ENCODE results near the gene CCR5.

Gene CCR5

DNA sequence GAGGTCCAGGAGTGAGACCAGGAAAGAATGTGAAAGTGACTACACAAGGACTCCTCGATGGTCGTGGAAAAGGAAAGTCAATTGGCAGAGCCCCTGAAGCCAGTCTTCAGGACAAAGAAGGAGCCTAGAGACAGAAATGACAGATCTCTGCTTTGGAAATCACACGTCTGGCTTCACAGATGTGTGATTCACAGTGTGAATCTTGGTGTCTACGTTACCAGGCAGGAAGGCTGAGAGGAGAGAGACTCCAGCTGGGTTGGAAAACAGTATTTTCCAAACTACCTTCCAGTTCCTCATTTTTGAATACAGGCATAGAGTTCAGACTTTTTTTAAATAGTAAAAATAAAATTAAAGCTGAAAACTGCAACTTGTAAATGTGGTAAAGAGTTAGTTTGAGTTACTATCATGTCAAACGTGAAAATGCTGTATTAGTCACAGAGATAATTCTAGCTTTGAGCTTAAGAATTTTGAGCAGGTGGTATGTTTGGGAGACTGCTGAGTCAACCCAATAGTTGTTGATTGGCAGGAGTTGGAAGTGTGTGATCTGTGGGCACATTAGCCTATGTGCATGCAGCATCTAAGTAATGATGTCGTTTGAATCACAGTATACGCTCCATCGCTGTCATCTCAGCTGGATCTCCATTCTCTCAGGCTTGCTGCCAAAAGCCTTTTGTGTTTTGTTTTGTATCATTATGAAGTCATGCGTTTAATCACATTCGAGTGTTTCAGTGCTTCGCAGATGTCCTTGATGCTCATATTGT, 10.8 kb upstream of the CCR5 start:
- no peak for DNase-seq

DNA sequence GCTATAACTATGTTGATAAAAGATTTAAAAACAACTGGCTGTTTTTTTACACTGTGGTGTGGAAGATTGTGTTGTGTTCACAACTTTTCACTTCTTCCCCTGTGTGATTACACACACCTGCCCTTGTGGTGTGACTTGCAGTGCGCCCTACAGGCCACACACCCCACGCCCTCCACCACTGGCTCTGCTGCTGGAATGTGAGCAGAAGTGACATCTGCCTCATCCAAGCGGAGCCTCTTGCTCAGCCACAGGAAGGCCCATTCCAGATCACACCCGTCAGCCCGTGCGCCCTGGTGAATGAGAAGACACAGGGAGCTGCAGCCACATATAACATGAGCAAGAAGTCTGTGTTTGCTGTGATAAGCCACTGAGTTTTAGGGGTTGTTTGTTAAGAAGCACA, 9.8 kb upstream of the CCR5 start:
- no peak for DNase-seq

DNA sequence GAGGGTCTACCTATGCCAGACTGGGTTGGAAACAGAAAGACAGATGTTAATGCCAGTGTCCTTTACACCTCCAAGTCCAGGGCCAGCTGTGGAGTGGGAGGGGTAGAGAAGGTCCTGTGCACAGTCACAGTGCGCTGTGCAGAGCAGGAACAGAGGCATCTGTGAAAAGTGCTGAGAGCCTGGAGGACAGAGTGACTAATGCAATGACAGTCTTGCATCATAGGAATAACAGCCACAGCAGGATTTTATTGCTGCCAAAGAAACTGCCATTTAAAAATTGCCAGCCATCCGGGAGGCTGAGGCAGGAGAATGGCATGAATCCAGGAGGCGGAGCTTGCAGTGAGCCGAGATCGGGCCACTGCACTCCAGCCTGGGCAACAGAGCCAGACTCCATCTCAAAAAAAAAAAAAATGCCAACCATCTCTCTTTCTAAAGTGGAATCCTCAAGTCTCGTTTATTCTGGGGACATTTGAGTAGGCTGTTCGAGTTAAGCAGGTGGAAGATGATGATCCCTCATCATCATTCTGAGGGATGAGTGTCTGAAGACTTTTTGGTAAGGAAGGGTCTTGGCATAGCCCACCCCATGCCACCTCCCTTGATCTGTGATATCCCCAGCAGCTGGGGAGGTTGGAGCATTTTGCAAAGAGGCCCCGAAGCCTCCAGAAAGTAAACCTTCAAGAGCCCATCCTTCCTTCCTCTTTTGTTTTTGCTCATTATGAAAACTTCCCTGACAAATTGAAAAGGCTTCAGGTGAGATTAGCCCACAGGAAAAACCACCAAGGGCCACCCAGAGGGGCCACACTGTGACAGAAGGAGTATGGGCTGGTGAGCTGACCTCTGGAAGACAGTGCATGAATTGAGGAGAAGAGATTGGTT, 9.1 kb upstream of the CCR5 start:
- no peak for DNase-seq

DNA sequence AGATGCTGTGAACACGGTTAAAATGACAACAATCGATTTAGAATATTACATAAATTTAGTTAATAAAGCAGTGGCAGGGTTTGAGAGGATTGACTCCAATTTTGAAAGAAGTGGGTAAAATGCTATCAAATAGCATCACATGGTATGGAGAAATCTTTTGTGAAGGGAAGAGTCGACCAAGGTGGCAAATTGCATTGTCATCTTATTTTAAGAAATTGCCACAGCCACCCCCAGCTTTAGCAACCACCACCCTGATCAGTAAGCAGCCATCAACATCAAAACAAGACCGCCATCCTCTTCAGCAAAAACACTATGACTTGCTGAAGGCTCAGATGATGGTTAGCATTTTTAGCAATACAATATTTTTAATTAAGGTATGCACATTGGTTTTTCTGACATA, 5.7 kb upstream of the CCR5 start:
- no peak for DNase-seq

DNA sequence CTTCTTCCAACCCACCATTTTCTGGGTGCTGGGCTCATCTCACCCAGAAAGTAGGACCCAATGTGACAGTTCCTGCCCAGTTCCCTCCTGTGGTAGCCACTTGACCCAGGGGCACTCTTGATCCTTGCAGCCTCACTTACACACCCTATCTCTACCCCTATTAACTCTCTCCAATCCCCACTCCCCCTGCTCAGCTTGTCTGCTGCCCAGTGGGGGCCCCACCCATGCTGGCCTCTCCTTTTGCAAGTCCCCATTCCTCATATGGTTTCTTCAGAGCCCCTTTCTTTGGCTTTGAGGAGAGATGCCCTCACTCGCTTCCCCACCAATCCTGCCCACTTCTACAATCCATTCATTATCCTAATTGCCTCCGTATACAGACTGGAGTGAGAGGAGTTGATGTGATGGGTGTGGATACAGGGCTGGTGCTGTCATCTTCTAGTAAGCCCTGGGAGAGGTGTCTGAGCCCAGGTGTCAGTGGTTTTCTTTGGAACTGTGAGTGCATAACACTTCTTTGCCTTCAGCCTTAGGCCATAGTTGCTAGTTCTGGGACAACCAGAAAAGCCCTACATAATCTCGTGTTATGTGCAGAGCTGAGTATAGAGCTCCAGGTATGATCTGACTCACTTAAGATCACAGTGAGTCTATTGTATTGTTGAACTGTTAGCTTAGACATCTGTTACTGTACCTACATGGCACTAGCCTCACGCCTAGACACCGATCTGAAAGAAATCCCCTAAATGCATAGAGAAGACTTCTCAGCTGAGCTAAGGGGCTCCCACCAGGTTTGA, 4.8 kb upstream of the CCR5 start:
- DNase-seq: no peak

DNA sequence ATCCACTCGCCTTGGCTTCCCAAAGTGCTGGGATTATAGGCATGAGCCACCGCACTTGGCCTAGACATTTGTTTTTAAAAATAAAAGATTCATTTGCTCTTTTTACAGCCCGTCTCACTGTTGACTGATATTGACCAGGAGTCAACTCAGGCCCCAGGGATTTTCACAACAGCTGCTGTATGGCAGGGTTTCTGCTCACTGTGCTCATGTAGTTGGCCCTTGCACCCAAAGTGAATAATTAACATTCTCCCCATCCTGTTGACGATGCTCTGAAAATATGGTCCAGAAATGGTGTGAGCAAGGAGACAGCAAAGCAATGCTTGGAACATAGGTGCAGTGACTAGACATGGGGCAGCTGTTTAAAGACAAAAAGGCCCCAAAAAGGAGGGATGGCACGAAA, 2.9 kb upstream of the CCR5 start:
- DNase-seq: no peak

DNA sequence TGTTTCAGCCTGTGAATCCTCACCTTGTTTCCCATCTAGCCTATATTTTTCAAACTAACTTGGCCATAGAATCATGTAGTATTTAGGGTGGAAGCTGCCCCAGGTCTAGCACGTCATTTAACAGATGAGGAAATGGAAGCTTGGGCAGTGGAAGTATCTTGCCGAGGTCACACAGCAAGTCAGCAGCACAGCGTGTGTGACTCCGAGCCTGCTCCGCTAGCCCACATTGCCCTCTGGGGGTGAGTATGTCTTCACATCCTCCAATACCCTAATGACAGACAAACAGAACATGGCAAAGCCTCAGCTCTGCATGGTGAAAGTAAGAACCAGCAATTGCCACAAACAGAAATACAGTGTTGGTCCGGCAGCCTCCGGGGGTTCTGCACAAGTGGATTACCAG, 2.2 kb upstream of the CCR5 start:
- DNase-seq: no peak

DNA sequence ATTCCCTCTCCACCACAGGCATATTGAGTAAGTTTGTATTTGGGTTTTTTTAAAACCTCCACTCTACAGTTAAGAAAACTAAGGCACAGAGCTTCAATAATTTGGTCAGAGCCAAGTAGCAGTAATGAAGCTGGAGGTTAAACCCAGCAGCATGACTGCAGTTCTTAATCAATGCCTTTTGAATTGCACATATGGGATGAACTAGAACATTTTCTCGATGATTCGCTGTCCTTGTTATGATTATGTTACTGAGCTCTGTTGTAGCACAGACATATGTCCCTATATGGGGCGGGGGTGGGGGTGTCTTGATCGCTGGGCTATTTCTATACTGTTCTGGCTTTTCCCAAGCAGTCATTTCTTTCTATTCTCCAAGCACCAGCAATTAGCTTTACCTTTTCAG, 1.6 kb upstream of the CCR5 start:
- DNase-seq: no peak

DNA sequence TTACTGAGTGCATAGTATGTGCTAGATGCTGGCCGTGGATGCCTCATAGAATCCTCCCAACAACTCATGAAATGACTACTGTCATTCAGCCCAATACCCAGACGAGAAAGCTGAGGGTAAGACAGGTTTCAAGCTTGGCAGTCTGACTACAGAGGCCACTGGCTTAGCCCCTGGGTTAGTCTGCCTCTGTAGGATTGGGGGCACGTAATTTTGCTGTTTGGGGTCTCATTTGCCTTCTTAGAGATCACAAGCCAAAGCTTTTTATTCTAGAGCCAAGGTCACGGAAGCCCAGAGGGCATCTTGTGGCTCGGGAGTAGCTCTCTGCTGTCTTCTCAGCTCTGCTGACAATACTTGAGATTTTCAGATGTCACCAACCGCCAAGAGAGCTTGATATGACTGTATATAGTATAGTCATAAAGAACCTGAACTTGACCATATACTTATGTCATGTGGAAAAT, 1.0 kb upstream of the CCR5 start:
- no peak for DNase-seq

DNA sequence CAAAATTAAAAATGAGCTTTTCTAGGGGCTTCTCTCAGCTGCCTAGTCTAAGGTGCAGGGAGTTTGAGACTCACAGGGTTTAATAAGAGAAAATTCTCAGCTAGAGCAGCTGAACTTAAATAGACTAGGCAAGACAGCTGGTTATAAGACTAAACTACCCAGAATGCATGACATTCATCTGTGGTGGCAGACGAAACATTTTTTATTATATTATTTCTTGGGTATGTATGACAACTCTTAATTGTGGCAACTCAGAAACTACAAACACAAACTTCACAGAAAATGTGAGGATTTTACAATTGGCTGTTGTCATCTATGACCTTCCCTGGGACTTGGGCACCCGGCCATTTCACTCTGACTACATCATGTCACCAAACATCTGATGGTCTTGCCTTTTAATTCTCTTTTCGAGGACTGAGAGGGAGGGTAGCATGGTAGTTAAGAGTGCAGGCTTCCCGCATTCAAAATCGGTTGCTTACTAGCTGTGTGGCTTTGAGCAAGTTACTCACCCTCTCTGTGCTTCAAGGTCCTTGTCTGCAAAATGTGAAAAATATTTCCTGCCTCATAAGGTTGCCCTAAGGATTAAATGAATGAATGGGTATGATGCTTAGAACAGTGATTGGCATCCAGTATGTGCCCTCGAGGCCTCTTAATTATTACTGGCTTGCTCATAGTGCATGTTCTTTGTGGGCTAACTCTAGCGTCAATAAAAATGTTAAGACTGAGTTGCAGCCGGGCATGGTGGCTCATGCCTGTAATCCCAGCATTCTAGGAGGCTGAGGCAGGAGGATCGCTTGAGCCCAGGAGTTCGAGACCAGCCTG, 984 bp downstream of the CCR5 start:
- DNase-seq: no peak

DNA sequence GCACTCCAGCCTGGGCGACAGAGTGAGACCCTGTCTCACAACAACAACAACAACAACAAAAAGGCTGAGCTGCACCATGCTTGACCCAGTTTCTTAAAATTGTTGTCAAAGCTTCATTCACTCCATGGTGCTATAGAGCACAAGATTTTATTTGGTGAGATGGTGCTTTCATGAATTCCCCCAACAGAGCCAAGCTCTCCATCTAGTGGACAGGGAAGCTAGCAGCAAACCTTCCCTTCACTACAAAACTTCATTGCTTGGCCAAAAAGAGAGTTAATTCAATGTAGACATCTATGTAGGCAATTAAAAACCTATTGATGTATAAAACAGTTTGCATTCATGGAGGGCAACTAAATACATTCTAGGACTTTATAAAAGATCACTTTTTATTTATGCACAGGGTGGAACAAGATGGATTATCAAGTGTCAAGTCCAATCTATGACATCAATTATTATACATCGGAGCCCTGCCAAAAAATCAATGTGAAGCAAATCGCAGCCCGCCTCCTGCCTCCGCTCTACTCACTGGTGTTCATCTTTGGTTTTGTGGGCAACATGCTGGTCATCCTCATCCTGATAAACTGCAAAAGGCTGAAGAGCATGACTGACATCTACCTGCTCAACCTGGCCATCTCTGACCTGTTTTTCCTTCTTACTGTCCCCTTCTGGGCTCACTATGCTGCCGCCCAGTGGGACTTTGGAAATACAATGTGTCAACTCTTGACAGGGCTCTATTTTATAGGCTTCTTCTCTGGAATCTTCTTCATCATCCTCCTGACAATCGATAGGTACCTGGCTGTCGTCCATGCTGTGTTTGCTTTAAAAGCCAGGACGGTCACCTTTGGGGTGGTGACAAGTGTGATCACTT, 2.0 kb downstream of the CCR5 start:
- no peak for DNase-seq

DNA sequence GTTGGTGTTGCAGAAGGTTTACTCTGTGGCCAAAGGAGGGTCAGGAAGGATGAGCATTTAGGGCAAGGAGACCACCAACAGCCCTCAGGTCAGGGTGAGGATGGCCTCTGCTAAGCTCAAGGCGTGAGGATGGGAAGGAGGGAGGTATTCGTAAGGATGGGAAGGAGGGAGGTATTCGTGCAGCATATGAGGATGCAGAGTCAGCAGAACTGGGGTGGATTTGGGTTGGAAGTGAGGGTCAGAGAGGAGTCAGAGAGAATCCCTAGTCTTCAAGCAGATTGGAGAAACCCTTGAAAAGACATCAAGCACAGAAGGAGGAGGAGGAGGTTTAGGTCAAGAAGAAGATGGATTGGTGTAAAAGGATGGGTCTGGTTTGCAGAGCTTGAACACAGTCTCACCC, 4.0 kb downstream of the CCR5 start:
- DNase-seq: no peak

DNA sequence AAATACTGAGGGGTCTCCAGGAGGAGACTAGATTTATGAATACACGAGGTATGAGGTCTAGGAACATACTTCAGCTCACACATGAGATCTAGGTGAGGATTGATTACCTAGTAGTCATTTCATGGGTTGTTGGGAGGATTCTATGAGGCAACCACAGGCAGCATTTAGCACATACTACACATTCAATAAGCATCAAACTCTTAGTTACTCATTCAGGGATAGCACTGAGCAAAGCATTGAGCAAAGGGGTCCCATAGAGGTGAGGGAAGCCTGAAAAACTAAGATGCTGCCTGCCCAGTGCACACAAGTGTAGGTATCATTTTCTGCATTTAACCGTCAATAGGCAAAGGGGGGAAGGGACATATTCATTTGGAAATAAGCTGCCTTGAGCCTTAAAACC, 4.5 kb downstream of the CCR5 start:
- no peak for DNase-seq

DNA sequence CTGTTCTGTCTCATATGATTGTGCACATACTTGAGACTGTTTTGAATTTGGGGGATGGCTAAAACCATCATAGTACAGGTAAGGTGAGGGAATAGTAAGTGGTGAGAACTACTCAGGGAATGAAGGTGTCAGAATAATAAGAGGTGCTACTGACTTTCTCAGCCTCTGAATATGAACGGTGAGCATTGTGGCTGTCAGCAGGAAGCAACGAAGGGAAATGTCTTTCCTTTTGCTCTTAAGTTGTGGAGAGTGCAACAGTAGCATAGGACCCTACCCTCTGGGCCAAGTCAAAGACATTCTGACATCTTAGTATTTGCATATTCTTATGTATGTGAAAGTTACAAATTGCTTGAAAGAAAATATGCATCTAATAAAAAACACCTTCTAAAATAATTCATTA, 5.1 kb downstream of the CCR5 start:
- no peak for DNase-seq

DNA sequence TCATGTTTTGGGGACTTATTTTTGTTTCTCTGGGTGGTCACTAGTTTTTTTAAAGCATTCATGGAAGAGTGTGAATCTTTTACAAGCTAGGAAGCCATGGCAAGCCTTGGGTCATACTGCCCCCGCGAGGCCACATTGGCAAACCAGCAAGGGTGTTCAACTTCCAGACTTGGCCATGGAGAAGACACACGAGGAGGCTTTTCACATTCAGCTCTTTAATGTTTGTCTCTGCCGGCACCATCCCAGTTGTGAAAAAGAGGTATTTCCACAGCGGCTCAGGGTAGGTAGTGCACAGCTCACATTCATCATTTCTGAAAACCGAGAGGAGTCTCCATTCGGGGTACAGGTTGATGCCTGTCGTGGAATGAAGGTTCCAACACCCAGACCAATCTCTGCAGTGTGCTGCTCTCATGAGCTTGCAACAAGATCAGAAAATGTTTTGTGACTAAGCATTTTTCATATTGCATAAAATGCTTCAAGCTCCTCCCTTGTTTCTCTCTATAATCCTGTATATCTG, 7.7 kb downstream of the CCR5 start:
- no peak for DNase-seq

DNA sequence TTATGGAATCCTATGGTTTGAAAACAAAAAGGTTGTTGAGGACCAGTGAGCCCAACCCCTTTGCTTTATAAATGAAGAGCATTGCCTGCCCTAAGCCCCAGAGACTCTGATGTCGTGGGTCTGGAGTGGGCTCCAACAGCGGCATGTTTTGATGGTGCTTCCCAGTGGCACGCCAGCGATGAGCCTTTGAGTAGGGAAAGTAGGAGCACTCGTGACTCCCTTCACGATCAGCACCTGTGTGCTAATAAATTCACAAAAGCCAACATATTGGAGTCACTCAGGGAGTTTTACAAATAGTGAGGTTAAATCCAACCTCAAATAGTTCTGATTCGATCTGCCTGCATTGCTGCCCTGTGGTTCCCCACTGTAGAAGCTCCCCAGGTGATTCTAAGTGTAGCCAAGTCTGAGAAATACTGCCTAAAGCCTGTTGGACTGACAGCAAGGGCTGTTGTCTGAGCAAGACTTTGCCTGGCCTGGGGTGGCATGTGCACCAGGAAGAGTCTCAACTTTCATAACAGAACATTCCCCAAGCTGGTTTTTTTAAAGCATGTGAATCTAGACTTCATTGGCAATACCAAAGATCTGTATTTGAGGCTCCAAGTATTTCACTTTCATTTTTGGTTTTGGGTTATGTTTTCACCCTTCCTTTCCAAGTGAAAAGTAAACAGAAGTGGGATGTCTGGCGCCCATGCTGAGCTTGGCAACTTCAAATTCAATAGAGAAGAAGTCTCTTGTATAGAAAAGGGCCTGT, 9.9 kb downstream of the CCR5 start:
- DNase-seq: no peak

DNA sequence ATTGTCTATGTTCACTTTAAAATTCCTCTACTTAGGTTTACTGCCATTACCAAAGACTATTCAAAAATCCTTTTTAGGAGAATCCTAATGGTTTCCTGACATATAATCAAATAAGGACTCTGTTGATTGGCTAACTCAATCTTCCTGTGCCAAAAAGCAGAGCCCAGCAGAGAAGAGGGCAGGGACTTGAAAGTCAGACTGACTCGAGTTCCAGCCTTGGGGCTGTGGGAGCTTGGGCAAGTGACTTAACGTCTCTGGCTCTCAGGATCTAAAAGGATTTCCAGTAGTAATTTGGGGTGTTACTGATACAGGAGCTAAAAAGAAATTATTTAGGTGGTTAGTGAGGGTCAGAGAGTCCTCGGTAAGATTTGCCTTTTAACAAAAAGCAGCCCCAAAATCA, 10.9 kb downstream of the CCR5 start:
- DNase-seq: no peak

DNA sequence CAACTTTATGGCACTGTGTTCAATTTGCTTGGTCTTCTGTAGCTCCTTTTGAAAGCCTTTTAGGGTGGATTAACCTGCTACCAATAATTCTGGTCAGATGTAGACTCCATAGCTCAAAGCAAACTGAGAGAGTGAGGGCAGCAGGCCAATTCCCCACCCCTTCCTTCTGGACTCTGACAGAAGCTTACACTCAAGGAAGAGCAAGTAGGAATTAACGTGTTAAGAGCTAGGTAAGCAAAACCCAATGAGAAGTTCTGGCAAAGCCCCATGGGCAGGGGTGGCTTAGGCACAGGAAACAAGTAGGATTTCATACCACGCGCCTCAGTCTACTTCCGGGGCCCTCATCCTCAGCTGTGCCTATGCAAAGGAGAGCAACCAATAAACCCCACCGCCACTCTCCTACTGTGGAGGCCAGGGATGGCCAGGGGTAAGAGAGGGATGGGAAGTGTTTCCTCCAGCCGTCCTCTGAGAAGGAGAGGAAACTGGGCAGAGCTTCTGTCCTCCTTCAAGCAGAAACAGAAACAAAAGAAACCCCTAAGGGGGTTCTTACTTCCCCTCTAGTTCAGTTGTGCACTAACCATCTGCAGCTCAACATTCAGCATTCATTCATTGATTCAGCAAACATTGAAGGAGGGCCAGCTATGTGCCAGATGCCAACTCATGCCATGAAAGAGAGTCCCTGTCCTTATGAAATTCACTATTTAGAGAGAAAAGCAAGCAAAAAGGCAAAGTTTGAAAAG, 12.6 kb downstream of the CCR5 start:
- DNase-seq: no peak

DNA sequence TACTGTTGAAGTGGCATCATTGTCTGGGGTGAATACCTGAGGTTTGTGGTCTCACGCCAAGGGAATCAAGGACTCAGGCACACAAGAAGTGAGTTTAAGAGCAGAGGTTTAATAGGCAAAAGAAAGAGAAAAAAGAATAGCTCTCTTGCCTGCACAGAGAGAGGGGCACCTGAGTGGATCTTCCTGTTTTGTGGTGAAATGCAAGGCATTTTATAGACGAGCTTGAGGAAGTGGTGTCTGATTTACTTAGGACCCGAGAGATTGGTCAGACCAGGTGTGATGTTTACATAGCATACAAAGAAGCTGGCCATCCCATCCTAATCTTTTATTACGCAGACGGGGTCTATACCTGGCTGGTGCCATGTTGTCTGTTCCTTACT, 13.2 kb downstream of the CCR5 start:
- DNase-seq: no peak

DNA sequence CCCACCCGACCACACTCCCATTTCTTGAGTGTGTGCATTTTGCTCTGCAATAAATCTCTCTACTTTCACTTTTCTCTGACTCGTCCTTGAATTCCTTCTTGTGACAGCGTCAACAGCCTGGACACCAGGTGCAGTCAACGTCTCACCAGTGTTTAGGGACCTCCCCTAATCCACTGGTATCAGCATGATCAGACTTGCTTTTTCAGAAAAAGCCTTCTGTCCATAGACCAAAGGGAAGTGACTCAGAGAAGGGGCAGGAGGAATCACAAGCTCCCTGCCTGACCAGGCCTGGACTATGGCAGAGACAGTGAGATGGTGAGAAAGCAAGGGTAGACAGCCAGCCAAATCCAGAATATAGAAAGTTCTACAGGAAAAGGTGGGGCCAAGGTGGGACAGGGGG, 15.5 kb downstream of the CCR5 start:
- DNase-seq: no peak
